Coronary artery (tissue), 2 donors: ENCODE data around the gene FADS1.
A peak's percentile ranks its signal among the peaks of the same experiment; 100 is the strongest.

Source experiments
- DNase-seq: peaks from one replicate; pipeline ENCODE4 v3.0.0-alpha.2; 2017; ENCODE audit warnings: low spot score
- H3K27ac ChIP-seq, 2 donors: fragments of 200-600 bp; sonication (generic); one replicate each; pipeline ENCODE4 v1.5.1; 2016 to 2019
- H3K4me3 ChIP-seq: fragments of 200-600 bp; sonication (generic); 2 replicates; pipeline ENCODE4 v1.5.1; 2016; ENCODE audit warnings: mild to moderate bottlenecking, moderate library complexity
- CTCF ChIP-seq: fragments of 200-600 bp; sonication (generic); IDR thresholded peaks from one replicate; pipeline ENCODE4 v1.5.1; 2019; ENCODE audit warnings: antibody characterized with exemption

Gene FADS1

GRCh38 chr11:61820174-61820573 lies 3.4 kb upstream of the FADS1 start:
- no peak for DNase-seq
- H3K4me3 ChIP-seq = no peak overlapping the region
- H3K27ac ChIP-seq = no peak overlapping the region
- TF ChIP-seq CTCF = no peak

DNA sequence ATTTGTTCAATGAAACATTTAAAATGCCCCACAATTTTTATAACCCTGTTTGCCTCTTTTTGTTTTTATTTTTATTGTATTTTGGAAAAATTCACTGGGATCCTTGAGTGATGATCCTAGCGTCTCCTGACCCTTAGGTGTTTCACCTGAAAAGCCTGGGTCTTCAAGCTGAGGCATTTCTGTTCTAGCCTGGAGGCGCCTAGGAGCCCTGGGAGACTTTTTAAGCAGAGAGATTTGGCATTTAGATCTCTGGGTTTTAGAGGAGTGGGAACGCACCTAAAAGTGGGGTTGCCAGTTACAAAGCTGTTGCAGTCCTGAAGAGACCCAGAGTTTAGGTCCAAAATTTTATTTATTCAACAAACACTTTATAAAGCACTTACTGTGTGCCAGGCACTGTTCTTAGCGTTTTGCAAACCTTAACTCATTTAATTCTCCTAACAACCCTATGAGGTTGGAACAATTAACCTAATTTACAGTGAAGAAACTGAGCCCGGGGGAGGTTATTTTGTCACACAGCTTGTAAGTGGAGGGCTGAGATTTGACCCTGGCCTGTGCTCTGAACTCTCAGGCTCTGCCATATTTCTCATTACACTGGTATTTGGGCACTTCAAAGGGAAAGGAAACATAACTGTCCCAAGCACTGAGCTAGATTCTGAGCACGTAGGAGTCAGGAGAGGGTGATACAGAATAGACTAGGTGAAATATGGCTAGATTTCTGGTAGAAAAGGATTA lies 834 bp upstream of the FADS1 start:
- H3K27ac ChIP-seq = peak overlapping the region; percentile 99
- H3K4me3 ChIP-seq = peak overlapping the region; percentile 88
- DNase-seq = no peak
- TF ChIP-seq CTCF = no peak

- Histone ChIP-seq H3K27ac (peak overlapping the region; percentile 99), H3K4me3 (peak overlapping the region; percentile 88)
- no peak for TF ChIP-seq CTCF
- peak; percentile 86 for DNase-seq
These were observed 740 bp downstream of the FADS1 start for GRCh38 chr11:61815790-61816735.

DNA sequence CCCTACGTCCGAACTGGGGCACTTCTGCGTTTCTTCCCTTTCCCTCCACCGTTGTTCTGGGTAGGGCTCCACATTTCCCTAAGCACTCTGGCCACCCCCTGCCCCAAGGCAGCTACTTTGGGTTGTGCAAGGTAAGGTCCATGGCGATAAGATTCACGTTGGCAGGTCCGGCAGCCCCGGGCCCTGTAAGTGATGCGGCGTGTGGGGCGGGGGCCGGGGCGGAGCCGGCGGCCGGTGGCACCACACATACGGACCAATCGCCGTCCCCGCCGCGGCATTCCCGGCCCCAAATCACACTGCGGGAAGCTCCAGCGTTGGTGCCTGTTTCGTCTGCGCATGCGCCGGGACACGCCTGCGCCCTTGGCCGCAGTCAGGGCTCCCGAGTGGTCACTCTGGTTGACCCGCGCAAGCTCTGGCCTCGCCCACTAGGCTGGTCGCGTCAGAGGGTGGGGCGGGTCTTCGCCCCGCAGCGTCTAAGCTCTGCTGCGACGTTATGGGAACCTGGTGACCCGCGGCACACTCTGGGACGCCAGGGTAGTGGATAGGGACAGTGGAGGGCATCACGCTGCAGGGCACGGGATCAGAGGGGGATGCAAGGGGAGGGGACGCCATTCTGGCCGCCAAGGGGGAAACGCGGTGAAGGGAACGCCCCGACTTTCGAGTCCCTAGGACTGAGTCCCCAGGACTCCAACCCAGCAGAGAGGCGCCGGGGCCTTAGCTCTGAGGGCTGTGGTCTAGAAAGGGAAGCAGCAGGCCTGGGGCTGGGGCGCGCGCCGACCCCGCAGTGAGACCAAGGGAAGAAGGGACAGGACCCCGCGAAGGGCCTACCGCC lies 1.6 kb downstream of the FADS1 start:
- Histone ChIP-seq H3K27ac (peak overlapping the region; percentile 99), H3K4me3 (peak overlapping the region; percentile 88)
- peak; percentile 99 for DNase-seq
- no peak for TF ChIP-seq CTCF

GRCh38 chr11:61814247-61814957 lies 2.4 kb downstream of the FADS1 start:
- TF ChIP-seq CTCF = no peak
- Histone ChIP-seq H3K4me3 (peak overlapping the region; percentile 88), H3K27ac (peak overlapping the region; percentile 99)
- no peak for DNase-seq

GRCh38 chr11:61812736-61813411 lies 3.9 kb downstream of the FADS1 start:
- DNase-seq = no peak
- H3K27ac ChIP-seq = no peak overlapping the region
- TF ChIP-seq CTCF = no peak
- H3K4me3 ChIP-seq = no peak overlapping the region
